Adipocyte (in vitro differentiated cells): ENCODE data around the gene EXOSC5.
"Not testable (repeated sequence)": the region's sequence is repeated elsewhere in the genome, so short reads cannot be mapped to it uniquely, and the experiment has no call there.

ENCODE experiments used
- DNase-seq: peaks from one replicate; pipeline ENCODE4 v3.0.0-alpha.2; 2015; ENCODE audit warnings: low read depth
- H3K27me3 ChIP-seq: replicated peaks from 2 replicates; pipeline ENCODE4 v1.7.0; 2013; ENCODE audit warnings: mild to moderate bottlenecking, low read length, moderate library complexity; ENCODE audit not compliant: control insufficient read depth, insufficient read depth
- H3K36me3 ChIP-seq: 2 replicates; pipeline ENCODE4 v1.7.0; 2013; ENCODE audit warnings: low read length, mild to moderate bottlenecking, moderate library complexity; ENCODE audit not compliant: control insufficient read depth, insufficient read depth, severe bottlenecking
- H3K4me1 ChIP-seq: 2 replicates; pipeline ENCODE4 v1.7.0; 2013; ENCODE audit warnings: mild to moderate bottlenecking, low read length, moderate library complexity; ENCODE audit not compliant: control insufficient read depth, insufficient read depth
- H3K4me3 ChIP-seq: 2 replicates; pipeline ENCODE4 v1.7.0; 2013; ENCODE audit warnings: mild to moderate bottlenecking, low read length, moderate library complexity
- H3K9ac ChIP-seq: 2 replicates; pipeline ENCODE4 v1.7.0; 2013; ENCODE audit warnings: mild to moderate bottlenecking, low read length, moderate library complexity
- H3K9me3 ChIP-seq: 2 replicates; pipeline ENCODE4 v1.7.0; 2013; ENCODE audit warnings: mild to moderate bottlenecking, low read length, moderate library complexity; ENCODE audit not compliant: control insufficient read depth

EXOSC5 gene

DNA sequence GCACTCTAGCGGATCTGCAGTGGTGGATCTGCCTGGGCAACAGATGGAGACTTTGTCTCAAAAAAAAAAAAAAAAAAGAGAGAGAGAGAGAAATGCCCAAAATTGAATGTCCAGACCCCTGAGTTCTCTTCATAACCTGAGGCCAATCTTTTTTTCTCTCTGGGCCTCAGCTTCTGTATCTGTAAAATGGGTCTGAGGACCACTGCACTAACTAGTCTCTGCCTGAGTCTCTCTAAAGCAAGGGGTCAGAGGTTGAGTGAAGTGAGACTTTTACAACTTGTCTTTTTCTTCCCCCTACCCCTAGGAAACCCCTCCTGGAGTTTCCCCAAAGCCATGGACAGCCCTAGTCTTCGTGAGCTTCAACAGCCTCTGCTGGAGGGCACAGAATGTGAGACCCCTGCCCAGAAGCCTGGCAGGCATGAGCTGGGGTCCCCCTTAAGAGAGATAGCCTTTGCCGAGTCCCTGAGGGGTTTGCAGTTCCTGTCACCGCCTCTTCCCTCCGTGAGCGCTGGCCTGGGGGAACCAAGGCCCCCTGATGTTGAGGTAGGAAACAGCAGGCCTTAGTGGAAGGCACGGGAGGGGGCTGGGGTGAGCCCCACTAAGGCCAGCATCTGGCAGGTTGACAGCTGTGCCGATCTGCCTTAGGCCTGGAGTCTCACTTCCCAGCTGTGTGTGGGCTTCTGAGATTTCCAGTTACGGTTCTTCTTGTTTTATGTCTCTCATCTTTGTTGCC lies 19.0 kb downstream of the EXOSC5 start:
- Histone ChIP-seq H3K9me3 (no peaks in the 10 kb centered on the region), H3K9ac (no peak overlapping the region), H3K27me3 (no peaks in the 10 kb centered on the region), H3K4me1 (peaks cover 22% of the 10 kb centered on the region), H3K4me3 (no peak overlapping the region), H3K36me3 (no peaks in the 10 kb centered on the region)
- DNase-seq: no peak

DNA sequence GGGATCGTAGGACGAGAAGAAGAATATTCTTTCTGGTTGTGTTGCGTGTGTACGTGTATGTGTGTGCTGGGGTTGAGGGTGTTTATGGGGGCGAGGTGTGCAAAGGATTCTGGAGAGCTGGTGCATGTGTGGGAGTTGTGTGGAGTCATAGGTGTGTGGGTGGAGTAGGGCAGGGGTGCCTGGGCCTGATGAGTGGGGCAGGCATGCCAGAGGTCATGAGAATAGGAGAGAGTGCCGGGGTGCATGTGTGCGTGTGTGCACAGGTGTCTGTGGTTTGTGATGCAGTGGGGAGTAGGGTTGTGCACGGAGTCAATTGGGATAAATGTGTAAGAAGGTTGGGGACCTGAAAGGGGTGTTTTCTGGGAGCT lies 20.2 kb downstream of the EXOSC5 start:
- H3K9ac ChIP-seq: peak overlapping the region; percentile 82
- peak overlapping the region; percentile 82 for H3K4me3 ChIP-seq
- H3K36me3 ChIP-seq: no peaks in the 10 kb centered on the region
- no peaks in the 10 kb centered on the region for H3K9me3 ChIP-seq
- peaks cover 22% of the 10 kb centered on the region for H3K4me1 ChIP-seq
- H3K27me3 ChIP-seq: no peaks in the 10 kb centered on the region
- DNase-seq: no peak

DNA sequence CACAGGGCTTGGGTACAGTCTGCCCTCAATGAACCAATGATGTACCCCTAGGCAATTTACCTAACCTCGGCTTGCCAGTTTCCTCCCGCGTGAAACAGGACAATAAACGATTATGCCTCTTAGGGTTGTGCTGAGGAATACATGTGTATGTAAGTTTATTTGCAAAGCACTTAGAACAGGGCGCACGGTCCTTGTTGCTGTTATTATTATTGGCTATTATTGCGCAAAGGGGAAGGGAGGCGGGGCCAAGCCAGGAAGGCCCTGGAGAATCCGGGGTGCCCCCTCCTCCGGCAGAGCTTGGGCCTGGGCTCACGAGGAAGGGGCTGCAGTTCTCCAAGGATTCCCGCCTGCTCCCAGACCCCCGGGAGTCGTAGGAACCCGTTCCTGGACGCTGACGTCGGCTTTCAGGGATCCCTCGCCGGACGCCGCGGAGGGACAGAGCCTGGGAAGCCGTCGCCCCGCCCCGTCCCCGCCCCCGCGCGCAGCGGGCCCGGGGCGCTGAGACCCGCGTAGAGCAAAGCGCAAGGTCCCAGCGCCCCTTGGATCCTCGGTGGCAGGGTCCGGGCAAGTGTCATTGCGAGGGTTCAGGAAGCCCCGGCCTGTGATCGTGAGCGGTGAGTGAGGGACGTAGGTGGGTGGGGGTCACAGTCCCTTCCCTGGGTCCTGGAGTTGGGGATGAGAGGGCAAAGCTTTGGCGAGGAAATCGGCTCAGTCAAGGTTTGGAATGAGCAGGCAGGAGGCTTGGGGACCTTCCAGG lies 20.7 kb downstream of the EXOSC5 start, which contains the start of gene TMEM91:
TSS of gene TMEM91 (plus strand) at position 293 of the 757 bp plus-strand sequence. CDS start 1,777 bp downstream, outside the sequence.
- Histone ChIP-seq H3K9ac (peak within 1 kb of the TSS; percentile 82), H3K36me3 (no peaks in the 10 kb centered on the region), H3K27me3 (no peaks in the 10 kb centered on the region), H3K4me1 (peaks cover 22% of the 10 kb centered on the region), H3K4me3 (peak within 1 kb of the TSS; percentile 82), H3K9me3 (no peaks in the 10 kb centered on the region)
- peak; percentile 65 for DNase-seq

DNA sequence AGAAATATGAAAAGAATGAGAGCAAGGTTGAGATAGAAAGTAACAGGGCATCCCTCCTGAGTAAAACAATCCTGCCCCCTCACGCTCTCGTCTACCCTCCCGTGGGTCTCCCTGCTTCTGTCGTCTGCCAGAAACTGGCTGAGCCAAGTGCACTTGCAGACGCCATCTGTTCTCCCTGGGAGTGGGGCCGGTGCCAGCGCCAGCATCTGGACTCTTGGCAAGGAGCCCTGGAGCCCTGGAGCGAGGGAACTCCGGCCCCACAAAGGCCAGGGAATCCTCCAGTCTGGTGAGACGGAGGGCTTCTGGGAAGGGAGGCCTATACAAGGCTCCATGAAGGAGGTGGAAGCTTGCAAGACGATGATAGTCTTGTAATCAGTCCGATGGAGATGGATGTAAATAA lies 23.2 kb downstream of the EXOSC5 start:
- Histone ChIP-seq H3K36me3 (no peaks in the 10 kb centered on the region), H3K9ac (no peak overlapping the region), H3K4me1 (peaks cover 22% of the 10 kb centered on the region), H3K4me3 (no peak overlapping the region), H3K27me3 (no peaks in the 10 kb centered on the region), H3K9me3 (no peaks in the 10 kb centered on the region)
- peak; percentile 97 for DNase-seq

DNA sequence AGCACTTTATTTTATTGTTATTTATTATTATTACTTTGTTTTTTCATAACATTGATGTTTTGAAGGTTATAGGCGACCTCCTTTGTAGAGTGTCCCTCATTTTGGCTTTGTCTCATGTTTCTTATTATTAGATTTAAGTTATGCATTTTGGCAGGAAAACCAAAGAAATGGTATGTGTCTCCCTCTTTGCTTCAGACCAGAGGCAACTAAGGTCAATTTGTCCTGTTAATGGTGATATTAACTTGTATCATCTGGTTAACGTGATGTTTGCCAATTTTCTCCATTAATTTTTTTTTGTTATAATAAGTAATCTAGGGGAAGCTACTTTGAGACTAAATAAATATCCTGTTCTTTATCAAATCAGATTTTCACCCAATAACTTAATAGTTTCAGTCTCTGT lies 24.7 kb downstream of the EXOSC5 start:
- no peak for DNase-seq

DNA sequence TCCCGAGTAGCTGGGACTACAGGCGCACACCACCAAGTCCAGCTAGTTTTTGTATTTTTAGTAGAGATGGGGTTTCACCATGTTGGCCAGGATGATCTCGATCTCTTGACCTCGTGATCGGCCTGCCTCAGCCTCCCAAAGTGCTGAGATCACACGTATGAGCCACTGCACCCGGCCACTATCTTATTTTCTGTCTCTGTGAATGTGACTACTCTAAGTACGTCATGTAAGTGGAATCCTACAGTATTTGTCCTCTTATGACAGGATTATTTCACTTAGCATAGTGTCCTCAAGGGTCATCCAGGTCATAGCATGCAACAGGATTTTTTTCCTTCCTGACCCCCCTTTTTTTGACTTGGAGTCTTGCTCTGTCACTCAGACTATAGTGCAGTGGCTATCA lies 25.6 kb downstream of the EXOSC5 start:
- H3K9me3 ChIP-seq: no peaks in the 10 kb centered on the region
- DNase-seq: no peak
- no peak overlapping the region for H3K9ac ChIP-seq
- no peaks in the 10 kb centered on the region for H3K36me3 ChIP-seq
- H3K4me1 ChIP-seq: peaks cover 30% of the 10 kb centered on the region
- no peak overlapping the region for H3K4me3 ChIP-seq
- no peaks in the 10 kb centered on the region for H3K27me3 ChIP-seq

More for the DNA sequence above, 24.7 kb downstream of the EXOSC5 start:
- Histone ChIP-seq H3K36me3 (no peaks in the 10 kb centered on the region), H3K4me1 (peaks cover 30% of the 10 kb centered on the region), H3K27me3 (no peaks in the 10 kb centered on the region), H3K4me3 (no peak overlapping the region), H3K9me3 (no peaks in the 10 kb centered on the region), H3K9ac (no peak overlapping the region)

DNA sequence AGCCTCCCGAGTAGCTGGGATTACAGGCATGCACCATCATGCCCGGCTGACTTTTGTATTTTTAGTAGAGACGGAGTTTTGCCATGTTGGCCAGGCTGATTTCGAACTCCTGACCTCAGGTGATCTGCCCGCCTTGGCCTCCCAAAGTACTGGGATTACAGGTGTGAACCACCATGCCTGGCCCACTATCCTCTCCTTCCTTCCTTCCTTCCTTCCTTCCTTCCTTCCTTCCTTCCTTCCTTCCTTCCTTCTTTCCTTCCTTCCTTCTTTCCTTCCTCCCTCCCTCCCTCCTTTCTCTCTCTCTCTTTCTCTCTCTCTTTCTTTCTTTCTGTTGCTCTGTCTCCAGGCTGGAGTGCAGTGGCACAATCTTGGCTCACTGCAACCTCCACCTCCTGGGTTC lies 26.0 kb downstream of the EXOSC5 start:
- not testable (repeated sequence) for DNase-seq, H3K36me3 ChIP-seq, H3K27me3 ChIP-seq, H3K9me3 ChIP-seq, H3K4me3 ChIP-seq, H3K9ac ChIP-seq
- H3K4me1 ChIP-seq: peaks cover 27% of the 10 kb centered on the region

DNA sequence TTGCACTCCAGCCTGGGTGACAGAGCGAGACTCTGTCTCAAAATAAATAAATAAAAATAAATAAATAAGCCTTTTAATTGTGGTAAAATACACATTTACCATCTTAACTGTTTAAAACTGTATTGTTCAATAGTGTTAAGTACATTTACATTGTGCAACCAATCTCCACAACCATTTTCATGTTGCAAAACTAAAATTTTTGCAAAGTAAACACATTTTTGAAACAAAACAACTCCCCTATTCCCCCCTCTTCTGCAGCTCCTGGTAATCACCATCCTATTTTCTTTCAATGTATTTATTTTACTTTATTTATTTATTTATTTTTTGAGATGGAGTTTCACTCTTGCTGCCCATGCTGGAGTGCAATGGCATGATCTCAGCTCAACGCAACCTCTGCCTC lies 27.4 kb downstream of the EXOSC5 start:
- Histone ChIP-seq H3K4me3 (no peak overlapping the region), H3K4me1 (peaks cover 26% of the 10 kb centered on the region), H3K36me3 (no peaks in the 10 kb centered on the region), H3K9me3 (no peaks in the 10 kb centered on the region), H3K9ac (no peak overlapping the region), H3K27me3 (no peaks in the 10 kb centered on the region)
- DNase-seq: no peak

DNA sequence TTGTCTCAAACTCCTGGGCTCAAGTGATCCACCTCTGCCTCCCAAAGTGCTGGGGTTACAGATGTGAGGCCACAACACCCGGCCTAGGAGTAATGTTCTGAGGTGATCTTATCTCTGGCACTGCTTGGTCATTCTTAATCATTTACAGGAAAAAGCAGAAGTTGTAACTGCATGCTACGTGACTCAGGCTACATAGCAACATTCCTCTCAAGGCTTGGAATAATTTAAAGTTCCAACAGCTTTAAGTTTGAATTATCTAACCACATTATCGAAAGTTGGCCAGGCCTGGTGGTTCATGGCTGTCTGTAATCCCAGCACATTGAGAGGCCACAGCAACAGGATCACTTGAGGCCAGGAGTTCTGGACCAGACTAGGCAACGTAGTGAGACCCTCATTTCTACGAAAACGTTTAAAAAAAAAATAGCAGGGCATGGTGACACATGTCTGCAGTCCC lies 29.3 kb downstream of the EXOSC5 start:
- no peaks in the 10 kb centered on the region for H3K36me3 ChIP-seq
- peak overlapping the region; percentile 63 for H3K9ac ChIP-seq
- no peak overlapping the region for H3K4me3 ChIP-seq
- peak; percentile 92 for DNase-seq
- no peaks in the 10 kb centered on the region for H3K27me3 ChIP-seq
- H3K9me3 ChIP-seq: no peaks in the 10 kb centered on the region
- peaks cover 29% of the 10 kb centered on the region for H3K4me1 ChIP-seq

DNA sequence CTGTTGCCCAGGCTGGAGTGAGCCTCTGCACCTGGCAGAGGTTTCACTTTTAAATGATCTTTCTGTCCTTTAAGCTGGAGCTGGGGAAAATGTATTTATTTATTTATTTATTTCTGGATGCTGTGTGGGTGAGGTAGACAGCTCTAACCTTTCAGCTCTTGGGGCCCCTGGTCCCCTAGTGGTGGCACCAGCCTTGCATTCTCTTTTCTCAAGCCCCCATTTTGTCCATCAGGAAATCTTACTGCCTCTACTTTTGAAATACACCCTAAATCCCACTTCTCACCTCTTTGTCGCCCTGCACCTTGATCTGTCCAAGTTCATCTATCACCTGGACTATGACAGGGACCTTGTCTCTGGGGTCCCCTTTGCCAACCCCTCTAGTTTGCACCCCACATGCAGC lies 31.1 kb downstream of the EXOSC5 start:
- DNase-seq: no peak
- H3K27me3 ChIP-seq: no peaks in the 10 kb centered on the region

DNA sequence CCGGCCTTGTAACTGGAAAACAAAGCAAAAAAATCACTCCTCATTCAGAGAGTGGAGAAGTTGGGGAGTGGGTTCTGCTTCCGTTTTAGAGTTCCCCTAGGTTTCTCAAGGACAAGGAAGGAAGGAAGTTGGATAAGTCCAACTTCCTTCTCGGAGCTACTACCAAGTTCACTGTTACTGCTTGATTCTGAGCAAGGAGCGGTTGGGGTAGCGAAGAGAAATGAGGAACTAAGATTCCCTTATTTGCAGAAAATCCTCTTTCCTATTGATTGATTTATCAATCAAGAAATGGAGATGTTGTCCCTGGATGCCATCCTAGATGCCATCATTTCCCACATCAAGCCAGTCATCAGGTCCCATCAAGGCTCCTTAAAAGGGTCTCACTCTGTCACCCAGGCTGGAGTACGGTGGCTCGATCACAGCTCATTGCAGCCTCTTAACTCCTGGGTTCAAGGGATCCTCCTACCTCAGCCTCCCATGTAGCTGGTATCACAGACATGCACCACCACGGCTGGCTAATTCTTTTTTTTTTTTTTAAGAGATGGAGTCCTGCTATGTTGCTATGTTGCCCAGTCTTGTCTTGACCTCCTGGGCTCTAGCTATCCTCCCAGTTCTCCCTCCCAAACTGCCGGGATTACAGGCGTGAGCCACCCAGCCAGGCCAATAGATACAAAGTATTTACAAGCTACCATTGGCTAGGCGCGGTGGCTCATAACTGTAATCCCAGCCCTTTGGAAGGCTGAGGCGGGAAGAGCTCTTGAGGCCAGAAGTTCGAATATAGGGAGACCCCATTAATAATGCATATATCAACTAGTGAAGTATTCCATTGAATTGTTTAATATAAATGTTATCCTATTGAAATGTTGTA lies 32.4 kb downstream of the EXOSC5 start:
- Histone ChIP-seq H3K9ac (peak overlapping the region; percentile 93), H3K9me3 (no peaks in the 10 kb centered on the region), H3K4me3 (peak overlapping the region; percentile 97), H3K36me3 (no peaks in the 10 kb centered on the region), H3K4me1 (peaks cover 27% of the 10 kb centered on the region), H3K27me3 (no peaks in the 10 kb centered on the region)
- DNase-seq: no peak

More for the DNA sequence above, 31.1 kb downstream of the EXOSC5 start:
- H3K36me3 ChIP-seq: no peaks in the 10 kb centered on the region
- no peak overlapping the region for H3K4me3 ChIP-seq
- H3K9me3 ChIP-seq: no peaks in the 10 kb centered on the region
- H3K9ac ChIP-seq: no peak overlapping the region
- H3K4me1 ChIP-seq: peaks cover 29% of the 10 kb centered on the region
